Ovary (tissue), 10 donors: ENCODE data around the gene RPS6KB1. TPM values are rescaled to one million over a fixed set of nuclear protein-coding genes. Genes with fewer than 3 reads are reported as not detected.

Experiments
- DNase-seq, 5 donors: peaks; one replicate each; pipeline ENCODE4 v3.0.0-alpha.2; 2019 to 2020
- H3K27ac ChIP-seq, 2 donors: fragments of 200-600 bp; one replicate each; pipeline versions ENCODE4 v1.5.1 to v1.8.0; 2019 to 2022
- H3K27me3 ChIP-seq: fragments of 200-600 bp; one replicate; pipeline ENCODE4 v1.8.0; 2022
- H3K36me3 ChIP-seq: fragments of 200-600 bp; sonication (generic); one replicate; pipeline ENCODE4 v1.5.1; 2019
- H3K4me1 ChIP-seq: one replicate; pipeline ENCODE4 v1.8.1; 2013; ENCODE audit warnings: mild to moderate bottlenecking, moderate library complexity; ENCODE audit not compliant: insufficient read depth
- H3K4me3 ChIP-seq: fragments of 200-600 bp; sonication (generic); one replicate; pipeline ENCODE4 v1.5.1; 2017
- H3K9me3 ChIP-seq, 2 donors: fragments of 200-600 bp in 1 of 2; sonication (generic) in 1 of 2; one replicate each; pipeline versions ENCODE4 v1.5.1 to v1.8.1; 2013 to 2019; ENCODE audit warnings: mild to moderate bottlenecking in 1 of 2, moderate library complexity in 1 of 2
- CTCF ChIP-seq, 3 donors: fragments of 450-650 bp in 2 of 3; fragments of 200-600 bp in 1 of 3; IDR thresholded peaks; one replicate each; pipeline versions ENCODE4 v1.5.1 to v1.8.0; 2016 to 2022; ENCODE audit warnings: antibody characterized with exemption in 3 of 3, mild to moderate bottlenecking in 1 of 3
- EP300 ChIP-seq: sonication (generic); formaldehyde crosslinking; IDR thresholded peaks from one replicate; pipeline ENCODE4 v1.6.1; 2017; ENCODE audit warnings: antibody characterized with exemption
- POLR2A ChIP-seq: fragments of 450-650 bp; IDR thresholded peaks from one replicate; pipeline ENCODE4 v1.6.1; 2017; ENCODE audit warnings: antibody characterized with exemption, mild to moderate bottlenecking, moderate library complexity
- WGBS, 3 donors: extraction: QIAGEN DNeasy Blood & Tissue Kit in 1 of 3; methylation state at CpG; one replicate each; pipeline versions ENCODE4 v1.1.5 to v1.1.7; 2013 to 2017; 5-methylcytosine and 5-hydroxymethylcytosine counted together
- intact Hi-C, 4 donors: fragments of 100-400 bp; cut with DNase I; formaldehyde crosslinking; loops; one replicate each; pipeline versions ENCODE4 v1.11.0 to v1.15.1; 2022 to 2023
- long read RNA-seq, 3 donors: library from polyadenylated mRNA in 2 of 3; unstranded in 2 of 3; transcript quantifications; one replicate each; pipeline ENCODE4 v2.0.0 and lab custom pipeline, GENCODE V29; 2021 to 2026
- polyA plus RNA-seq, 2 donors: library from polyadenylated mRNA; stranded (reverse); fragments of 200-250 nt in 1 of 2; fragments of 350-450 nt in 1 of 2; fragmentation: Illumina TruSeq in 1 of 2; extraction: RNeasy Lipid Tissue Mini Kit (QIAGEN cat#74804) in 1 of 2; gene quantifications; one replicate each; pipeline ENCODE4 v1.2.3, GENCODE V29; 2013 to 2014
- total RNA-seq, 7 donors: library from RNA; depleted of rRNA in 2 of 7; stranded (reverse); fragments of >200 nt in 2 of 7; fragmentation: NEBNext Ultra II Directional in 3 of 7; extraction: Animal tissue kit (Norgen Biotek cat#: 25700) in 3 of 7; gene quantifications; one replicate each; pipeline versions ENCODE4 v1.1.0 to v1.2.4, GENCODE V29; 2016 to 2023
- donor health status: DM: no; HTN: no; CAD: no; lungs with moderate emphysema.
- donor health status: DM: no; HTN: no; CAD: no.
- donor health status: Bipolar disorder and iron deficiency.
- donor health status: DM: yes; HTN: yes; CAD: no.
- donor health status: DM: no; HTN: no; CAD: no.
- donor health status: DM: yes; HTN: yes; CAD: no.

The RPS6KB1 gene
- total RNA-seq (10 to 100 TPM; 29.2 to 46.2 (median 41.1) TPM), polyA plus RNA-seq (10 to 100 TPM; 14.8 to 22.7 TPM)
- long read RNA-seq, donor 1, full-length matches to known transcripts = 60 of 92 reads
- long read RNA-seq, donor 1, partial matches to known transcripts = 2 of 92 reads
- long read RNA-seq, donor 1, other reads (novel, unspliced or antisense) = 30 of 92 reads
- long read RNA-seq, donor 2, full-length matches to known transcripts = 4 of 4 reads
- long read RNA-seq, donor 2, partial matches to known transcripts = 0 of 4 reads
- long read RNA-seq, donor 2, other reads (novel, unspliced or antisense) = 0 of 4 reads
- long read RNA-seq, donor 3, full-length matches to known transcripts = 48 of 59 reads
- long read RNA-seq, donor 3, partial matches to known transcripts = 1 of 59 reads
- long read RNA-seq, donor 3, other reads (novel, unspliced or antisense) = 10 of 59 reads

GRCh38 chr17:59892924-59893675 is at the start of gene RPS6KB1, which contains the start of gene TUBD1:
RPS6KB1 (plus strand) TSS chr17:59893121; CDS start chr17:59893185, 64 bp downstream.
TUBD1 (minus strand) TSS chr17:59892943; CDS start chr17:59891002, 1,941 bp downstream.
- intact Hi-C loops = no loop called here
- DNase-seq = peak; percentile 96 to 97 (median 97)
- TF ChIP-seq CTCF (IDR thresholded peaks at IDR 0.05) = no peak
- peak; percentile 87 for TF ChIP-seq POLR2A
- H3K27me3 ChIP-seq = no peaks in the 10 kb centered on the region
- WGBS, 3 donors = 0 to 1% (median 1%) methylated on average over 35 to 61 of the region's 61 CpGs
- peak within 1 kb of the TSS; percentile 80 to 84 for H3K27ac ChIP-seq
- peak within 1 kb of the TSS; percentile 93 for H3K4me3 ChIP-seq
- peaks cover 3% of the 10 kb centered on the region for H3K4me1 ChIP-seq
- H3K36me3 ChIP-seq = no peaks in the 10 kb centered on the region
- H3K9me3 ChIP-seq = no peaks in the 10 kb centered on the region

GRCh38 chr17:59844884-59845594 is 47.9 kb upstream of the RPS6KB1 start:
- DNase-seq = no peak

GRCh38 chr17:59845595-59846393 is 47.1 kb upstream of the RPS6KB1 start:
- TF ChIP-seq EP300 = no peak
- Histone ChIP-seq H3K27ac (peak overlapping the region in 1 of 2 donors; percentile 67), H3K27me3 (no peaks in the 10 kb centered on the region), H3K36me3 (no peaks in the 10 kb centered on the region), H3K9me3 (no peaks in the 10 kb centered on the region), H3K4me3 (no peak overlapping the region), H3K4me1 (peaks cover 17% of the 10 kb centered on the region)
- no peak for DNase-seq
- WGBS, 3 donors = 23 to 30% (median 25%) methylated on average over 3 of the region's 3 CpGs
- intact Hi-C loops = no loop called here

More at GRCh38 chr17:59844884-59845594, 47.9 kb upstream of the RPS6KB1 start:
- TF ChIP-seq POLR2A = no peak
- TF ChIP-seq EP300 = no peak
- no peak for TF ChIP-seq CTCF (IDR thresholded peaks at IDR 0.05)
- Histone ChIP-seq H3K4me3 (no peak overlapping the region), H3K4me1 (peaks cover 19% of the 10 kb centered on the region), H3K9me3 (no peaks in the 10 kb centered on the region), H3K27me3 (no peaks in the 10 kb centered on the region), H3K27ac (peak overlapping the region in 1 of 2 donors; percentile 67), H3K36me3 (no peaks in the 10 kb centered on the region)
- WGBS, 3 donors = 29 to 46% (median 33%) methylated on average over 3 of the region's 3 CpGs
- intact Hi-C loops = no loop called here

- Histone ChIP-seq H3K36me3 (no peaks in the 10 kb centered on the region), H3K4me3 (peak overlapping the region; percentile 1), H3K4me1 (peaks cover 18% of the 10 kb centered on the region), H3K27ac (peak overlapping the region in 1 of 2 donors; percentile 67), H3K9me3 (no peaks in the 10 kb centered on the region), H3K27me3 (no peaks in the 10 kb centered on the region)
- no peak for TF ChIP-seq POLR2A
- TF ChIP-seq EP300 = no peak
- TF ChIP-seq CTCF (IDR thresholded peaks at IDR 0.05) = peak in 1 of 3 donors; percentile 9
- DNase-seq = peak; percentile 48 to 75 (median 60)
- WGBS, 3 donors = 2 to 4% (median 3%) methylated on average over 7 of the region's 7 CpGs
- intact Hi-C loops = no loop called here
Measured at GRCh38 chr17:59846394-59847165, 46.3 kb upstream of the RPS6KB1 start.
